B cell (primary cell): ENCODE measurements around the gene PDK3. TPM values are rescaled to one million over a fixed set of nuclear protein-coding genes. Genes with fewer than 3 reads are reported as not detected.

Experiments used
- ATAC-seq: fragments of 200-7000 bp; cut with Tn5 transposase; one replicate; pipeline ENCODE4 v1.10.0; 2021; ENCODE audit warnings: low read depth, mild to moderate bottlenecking, moderate number of reproducible peaks, moderate library complexity
- CTCF ChIA-PET: fragments of 350-600 bp; sonication (Branson Sonifier 250); formaldehyde crosslinking; loops from one replicate; lab custom pipeline; 2021; ENCODE audit warnings: antibody characterized with exemption, inconsistent platforms; lab: Charles Lee
- POLR2A ChIA-PET: fragments of 350-600 bp; sonication (Branson Sonifier 250); formaldehyde crosslinking; loops from one replicate; lab custom pipeline; 2021; ENCODE audit warnings: antibody characterized with exemption; lab: Charles Lee
- DNase-seq: peaks from one replicate; pipeline ENCODE4 v3.0.0; 2013
- H2AFZ ChIP-seq: 2 replicates; pipeline ENCODE4 v1.6.1; 2012; ENCODE audit warnings: mild to moderate bottlenecking, low read depth, low read length; ENCODE audit not compliant: insufficient read depth, poor library complexity, severe bottlenecking
- H3K27ac ChIP-seq, 2 donors: 1 replicate in 1 of 2; 2 replicates in 1 of 2; pipeline ENCODE4 v1.5.1; 2012 to 2013; ENCODE audit warnings: low read length in 2 of 2, mild to moderate bottlenecking in 2 of 2, moderate library complexity in 1 of 2
- H3K27me3 ChIP-seq, 4 experiments: fragments of 200-600 bp in 1 of 4; sonication (generic) in 1 of 4; replicated peaks in 1 of 4; 1 replicate in 2 of 4; 2 replicates in 2 of 4; pipeline versions ENCODE4 v1.6.1 to v1.7.0; 2013 to 2016; ENCODE audit warnings: low read length in 3 of 4, mild to moderate bottlenecking in 2 of 4, mixed read lengths in 1 of 4, moderate library complexity in 1 of 4; ENCODE audit not compliant: insufficient read depth in 4 of 4, control insufficient read depth in 3 of 4; ENCODE audit errors: control extremely low read depth in 1 of 4
- H3K36me3 ChIP-seq, 2 experiments: replicated peaks in 1 of 2; 1 replicate in 1 of 2; 2 replicates in 1 of 2; pipeline versions ENCODE4 v1.6.1 to v1.7.1; 2013; ENCODE audit warnings: low read length in 1 of 2; ENCODE audit not compliant: insufficient read depth in 2 of 2, control insufficient read depth in 1 of 2; ENCODE audit errors: control extremely low read depth in 1 of 2, extremely low read depth in 1 of 2
- H3K4me1 ChIP-seq, 2 donors: fragments of 200-600 bp in 1 of 2; sonication (generic) in 1 of 2; 1 replicate in 1 of 2; 2 replicates in 1 of 2; pipeline versions ENCODE4 v1.5.1 to v1.6.1; 2013 to 2017; ENCODE audit warnings: low read length in 2 of 2; ENCODE audit not compliant: control insufficient read depth in 2 of 2, insufficient read depth in 2 of 2
- H3K4me2 ChIP-seq: replicated peaks from 2 replicates; pipeline ENCODE3; 2012; ENCODE audit warnings: mild to moderate bottlenecking, low read depth, low read length; ENCODE audit not compliant: poor library complexity, severe bottlenecking
- H3K4me3 ChIP-seq, 5 experiments: fragments of 200-600 bp in 1 of 5; sonication (generic) in 1 of 5; 1 replicate in 3 of 5; 2 replicates in 2 of 5; pipeline versions ENCODE4 v1.5.1 to v1.7.0; 2011 to 2016; ENCODE audit warnings: low read length in 4 of 5, mild to moderate bottlenecking in 4 of 5, low read depth in 2 of 5, control low read depth in 1 of 5, moderate library complexity in 1 of 5; ENCODE audit not compliant: insufficient read depth in 1 of 5; ENCODE audit errors: control extremely low read depth in 1 of 5, extremely low read depth in 1 of 5
- H3K79me2 ChIP-seq: fragments of 200-600 bp; sonication (generic); one replicate; pipeline ENCODE4 v1.6.0; 2016; ENCODE audit warnings: low read length; ENCODE audit not compliant: control insufficient read depth, insufficient read depth
- H3K9ac ChIP-seq: fragments of 200-600 bp; sonication (generic); 2 replicates; pipeline ENCODE4 v1.6.1; 2017; ENCODE audit warnings: mild to moderate bottlenecking, low read length, moderate library complexity
- H3K9me3 ChIP-seq, 3 donors: one replicate each; pipeline versions ENCODE4 v1.6.1 to v1.7.1; 2013; ENCODE audit warnings: low read length in 2 of 3; ENCODE audit not compliant: control insufficient read depth in 2 of 3, insufficient read depth in 1 of 3; ENCODE audit errors: control extremely low read depth in 1 of 3
- H4K20me1 ChIP-seq: 2 replicates; pipeline ENCODE4 v1.6.0; 2012; ENCODE audit warnings: mild to moderate bottlenecking, low read length; ENCODE audit not compliant: insufficient read depth, control insufficient read depth, poor library complexity, severe bottlenecking
- H3K27ac Mint-ChIP-seq: one replicate; pipeline ENCODE4 v1.8.0; 2021; ENCODE audit warnings: mixed read lengths
- H3K27me3 Mint-ChIP-seq: one replicate; pipeline ENCODE4 v1.8.0; 2021; ENCODE audit warnings: mixed read lengths
- H3K4me1 Mint-ChIP-seq: one replicate; pipeline ENCODE4 v1.8.0; 2021; ENCODE audit warnings: mixed read lengths
- H3K4me3 Mint-ChIP-seq: one replicate; pipeline ENCODE4 v1.8.0; 2021; ENCODE audit warnings: mixed read lengths
- H3K9me3 Mint-ChIP-seq: one replicate; pipeline ENCODE4 v1.8.0; 2022; ENCODE audit warnings: mixed read lengths; ENCODE audit not compliant: insufficient read depth
- EZH2 ChIP-seq: IDR thresholded peaks from 2 replicates; pipeline ENCODE4 v1.6.1; 2012; ENCODE audit warnings: borderline replicate concordance, low read depth, mild to moderate bottlenecking, moderate library complexity, low read length; ENCODE audit not compliant: insufficient read depth, poor library complexity, severe bottlenecking
- WGBS: methylation state at CpG from one replicate; pipeline ENCODE4 v1.1.5; 2013; ENCODE audit warnings: missing lambda C conversion rate; ENCODE audit not compliant: insufficient coverage; 5-methylcytosine and 5-hydroxymethylcytosine counted together
- intact Hi-C: fragments of 100-400 bp; cut with micrococcal nuclease; formaldehyde crosslinking; loops from one replicate; pipeline ENCODE4 v1.10.0; 2022
- polyA plus RNA-seq: library from polyadenylated mRNA; depleted of rRNA; stranded (reverse); fragments of >200 nt; gene quantifications from 2 replicates; pipeline ENCODE4 v1.2.3, GENCODE V29; 2012
- total RNA-seq, 2 donors: library from RNA; stranded (reverse); fragments of 120-200 nt in 1 of 2; gene quantifications; 1 replicate in 1 of 2; 2 replicates in 1 of 2; pipeline versions ENCODE4 v1.2.3 to v1.2.4, GENCODE V29; 2013 to 2022
- TF ChIP-seq, protein P1 (sequence below): fragments of 200-600 bp; IDR thresholded peaks from one replicate; pipeline ENCODE4 v1.8.0; 2022; ENCODE audit warnings: antibody characterized with exemption, mild to moderate bottlenecking

Gene PDK3
- total and polyA plus RNA-seq, 2 donors (not counting 1 experiment from before 2014, with no cell fraction given), result 5.5 to 18.3 TPM

DNA sequence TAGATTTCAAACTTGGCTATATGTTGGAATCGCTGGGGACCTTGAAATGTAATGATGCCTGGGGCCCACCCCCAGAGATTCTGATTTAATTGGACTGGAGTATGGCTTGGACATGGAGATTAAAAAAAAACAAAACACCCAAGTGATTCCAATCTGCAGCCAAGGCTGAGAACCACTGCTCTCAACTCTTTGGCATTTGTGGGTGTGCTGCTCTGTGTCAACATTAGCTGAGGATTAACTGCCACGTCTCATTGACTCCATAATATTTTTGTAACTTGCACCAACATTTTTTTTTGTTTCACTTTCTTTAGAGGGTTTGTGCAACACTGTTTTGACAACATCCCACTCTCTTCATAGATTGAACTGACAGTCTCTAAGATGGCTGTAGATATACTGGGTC is 41.1 kb upstream of the PDK3 start:
- Histone ChIP-seq H3K9ac (no peak overlapping the region), H2AFZ (no peak overlapping the region), H3K27ac (no peak overlapping the region), H3K79me2 (no peaks in the 10 kb centered on the region), H3K9me3 (no peaks in the 10 kb centered on the region), H3K4me3 (no peak overlapping the region), H3K27me3 (no peaks in the 10 kb centered on the region), H3K36me3 (no peaks in the 10 kb centered on the region), H3K4me1 (peaks cover 0 to 5% of the 10 kb centered on the region in 2 donors), H4K20me1 (no peaks in the 10 kb centered on the region), H3K4me2 (no peak overlapping the region)
- H3K4me1 Mint-ChIP-seq, result peaks cover 4% of the 10 kb centered on the region
- H3K4me3 Mint-ChIP-seq, result no peak overlapping the region
- no peaks in the 10 kb centered on the region for H3K27me3 Mint-ChIP-seq
- intact Hi-C loops, result no loop called here
- no peak for DNase-seq
- no CpG with 5 or more reads among the region's 2 CpGs for WGBS
- TF ChIP-seq, protein P1, sequence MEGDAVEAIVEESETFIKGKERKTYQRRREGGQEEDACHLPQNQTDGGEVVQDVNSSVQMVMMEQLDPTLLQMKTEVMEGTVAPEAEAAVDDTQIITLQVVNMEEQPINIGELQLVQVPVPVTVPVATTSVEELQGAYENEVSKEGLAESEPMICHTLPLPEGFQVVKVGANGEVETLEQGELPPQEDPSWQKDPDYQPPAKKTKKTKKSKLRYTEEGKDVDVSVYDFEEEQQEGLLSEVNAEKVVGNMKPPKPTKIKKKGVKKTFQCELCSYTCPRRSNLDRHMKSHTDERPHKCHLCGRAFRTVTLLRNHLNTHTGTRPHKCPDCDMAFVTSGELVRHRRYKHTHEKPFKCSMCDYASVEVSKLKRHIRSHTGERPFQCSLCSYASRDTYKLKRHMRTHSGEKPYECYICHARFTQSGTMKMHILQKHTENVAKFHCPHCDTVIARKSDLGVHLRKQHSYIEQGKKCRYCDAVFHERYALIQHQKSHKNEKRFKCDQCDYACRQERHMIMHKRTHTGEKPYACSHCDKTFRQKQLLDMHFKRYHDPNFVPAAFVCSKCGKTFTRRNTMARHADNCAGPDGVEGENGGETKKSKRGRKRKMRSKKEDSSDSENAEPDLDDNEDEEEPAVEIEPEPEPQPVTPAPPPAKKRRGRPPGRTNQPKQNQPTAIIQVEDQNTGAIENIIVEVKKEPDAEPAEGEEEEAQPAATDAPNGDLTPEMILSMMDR, result no peak
- TF ChIP-seq EZH2, result no peak
- ATAC-seq, result no peak
- H3K9me3 Mint-ChIP-seq, result no peaks in the 10 kb centered on the region
- ChIA-PET POLR2A (no interaction called here), CTCF (no interaction called here)
- H3K27ac Mint-ChIP-seq, result no peak overlapping the region

DNA sequence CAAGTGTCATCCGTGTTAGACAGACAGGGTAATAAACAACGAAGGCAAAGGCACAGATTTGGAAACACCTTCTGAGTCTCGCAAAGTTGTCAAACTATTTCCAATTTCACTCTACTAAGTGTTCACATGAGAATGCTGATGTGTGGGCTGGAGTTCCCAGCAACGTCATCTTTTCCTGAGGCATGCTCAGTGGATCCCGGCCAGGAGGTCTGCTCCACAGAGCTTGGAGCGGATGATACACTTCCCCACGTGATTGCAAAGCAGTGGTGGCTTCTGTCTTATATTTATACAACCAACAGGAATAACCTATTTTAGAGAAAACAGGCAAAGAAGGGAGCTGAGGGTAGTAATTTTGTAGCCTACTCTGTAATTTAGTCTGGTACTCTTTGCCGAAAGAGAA is 40.1 kb upstream of the PDK3 start:
- DNase-seq (no peak), ATAC-seq (no peak)
- no peak overlapping the region for H3K9ac ChIP-seq
- H3K27ac Mint-ChIP-seq, result no peak overlapping the region
- H3K4me3 ChIP-seq, result no peak overlapping the region
- H3K4me1 ChIP-seq, result peaks cover 0 to 5% of the 10 kb centered on the region in 2 donors
- H3K9me3 ChIP-seq, result no peaks in the 10 kb centered on the region
- no peaks in the 10 kb centered on the region for H3K79me2 ChIP-seq
- POLR2A ChIA-PET, result no interaction called here
- CTCF ChIA-PET, result no interaction called here
- no peaks in the 10 kb centered on the region for H3K36me3 ChIP-seq
- no CpG with 5 or more reads among the region's 8 CpGs for WGBS
- H3K27me3 ChIP-seq, result no peaks in the 10 kb centered on the region
- no peaks in the 10 kb centered on the region for H3K27me3 Mint-ChIP-seq
- H3K4me1 Mint-ChIP-seq, result peaks cover 4% of the 10 kb centered on the region
- no peak overlapping the region for H2AFZ ChIP-seq
- H4K20me1 ChIP-seq, result no peaks in the 10 kb centered on the region
- no peak overlapping the region for H3K4me2 ChIP-seq
- no peaks in the 10 kb centered on the region for H3K9me3 Mint-ChIP-seq
- H3K4me3 Mint-ChIP-seq, result no peak overlapping the region
- intact Hi-C loops, result no loop called here
- TF ChIP-seq EZH2, result no peak
- TF ChIP-seq, protein P1, result no peak
- no peak overlapping the region for H3K27ac ChIP-seq
